GDM1 (cell line): Measurements from ENCODE around the gene ERBB4.
"Not testable (repeated sequence)": the region's sequence is repeated elsewhere in the genome, so short reads cannot be mapped to it uniquely, and the experiment has no call there.

Experiments used
- DNase-seq: peaks from one replicate; lab custom pipeline; 2025; lab: John Stamatoyannopoulos, UW

ERBB4 gene

DNA sequence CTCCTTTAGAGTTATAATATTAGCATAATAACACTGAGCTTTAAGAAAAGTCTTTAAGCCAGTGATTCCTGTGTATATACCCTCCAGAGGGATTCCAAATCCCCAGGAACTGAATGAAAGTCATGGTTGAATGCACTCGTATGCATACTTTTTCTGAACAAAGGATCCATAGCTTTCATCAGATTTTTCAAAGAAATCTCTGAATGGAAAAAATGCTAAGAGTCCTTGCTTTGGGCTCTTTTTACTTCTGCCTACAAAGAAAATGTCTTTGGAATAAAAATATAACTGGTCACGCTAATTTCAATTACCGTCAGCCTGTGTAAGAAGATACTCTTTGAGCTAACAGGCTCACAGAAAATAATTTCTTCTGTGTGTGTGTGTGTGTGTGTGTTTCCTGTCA, 939.5 kb downstream of the ERBB4 start:
- DNase-seq = no peak

DNA sequence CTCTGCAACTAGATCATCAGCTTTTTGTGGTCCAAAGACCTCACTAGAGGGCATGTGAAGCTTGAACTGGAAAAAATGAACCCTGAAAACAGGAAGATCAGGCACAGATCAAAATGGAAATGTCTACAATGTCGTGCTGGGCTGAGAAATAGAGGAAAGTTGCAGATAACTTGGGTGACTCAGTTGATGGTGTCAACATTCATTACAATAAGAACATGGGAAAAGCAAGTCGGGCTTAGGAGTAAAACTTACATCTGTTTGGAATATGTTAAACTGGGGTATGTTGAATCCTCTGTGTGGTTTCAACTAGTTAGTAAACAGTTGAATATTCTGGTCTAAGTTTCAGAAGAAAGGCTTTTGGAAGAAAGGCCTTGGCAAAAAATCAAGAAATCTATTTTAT, 940.4 kb downstream of the ERBB4 start:
- DNase-seq = no peak

DNA sequence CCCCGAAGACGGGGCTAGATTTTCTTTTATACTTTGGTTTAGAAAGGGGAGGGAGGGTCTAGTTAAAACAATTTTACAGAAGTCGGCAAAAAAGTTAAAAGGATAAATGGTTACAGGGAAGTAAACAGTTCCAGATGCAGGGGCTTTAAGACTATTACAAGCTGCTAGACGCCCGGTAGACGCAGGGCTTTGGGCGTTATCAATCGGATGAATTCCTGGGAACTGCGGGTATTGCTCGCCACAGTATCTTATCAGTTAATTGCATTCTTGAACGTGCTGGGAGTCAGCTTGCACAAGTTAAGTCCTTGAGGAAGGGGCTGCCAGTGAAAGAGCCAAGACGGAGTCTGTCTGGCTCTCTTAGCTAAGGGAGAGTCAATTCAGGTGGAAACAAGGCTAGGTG, 946.6 kb downstream of the ERBB4 start:
- DNase-seq = not testable (repeated sequence)

DNA sequence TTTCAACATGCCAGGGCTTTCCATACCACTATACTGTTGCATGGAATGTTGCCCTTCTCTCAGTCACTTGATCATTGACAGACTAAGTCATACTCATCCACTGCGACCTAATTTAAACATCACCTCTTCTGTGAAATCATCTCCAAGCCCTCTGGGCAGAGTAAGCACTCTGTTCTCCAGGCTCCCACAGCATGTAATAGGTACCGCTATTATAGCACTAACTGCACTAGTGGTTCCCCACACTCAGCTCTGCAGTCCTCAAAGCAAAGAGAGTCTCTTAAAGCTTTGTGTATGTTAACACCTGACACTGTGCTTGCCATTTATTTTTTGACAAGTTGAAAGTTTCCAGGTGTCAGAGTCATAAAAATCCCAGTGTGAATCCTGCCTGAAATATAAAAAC, 947.2 kb downstream of the ERBB4 start:
- no peak for DNase-seq

DNA sequence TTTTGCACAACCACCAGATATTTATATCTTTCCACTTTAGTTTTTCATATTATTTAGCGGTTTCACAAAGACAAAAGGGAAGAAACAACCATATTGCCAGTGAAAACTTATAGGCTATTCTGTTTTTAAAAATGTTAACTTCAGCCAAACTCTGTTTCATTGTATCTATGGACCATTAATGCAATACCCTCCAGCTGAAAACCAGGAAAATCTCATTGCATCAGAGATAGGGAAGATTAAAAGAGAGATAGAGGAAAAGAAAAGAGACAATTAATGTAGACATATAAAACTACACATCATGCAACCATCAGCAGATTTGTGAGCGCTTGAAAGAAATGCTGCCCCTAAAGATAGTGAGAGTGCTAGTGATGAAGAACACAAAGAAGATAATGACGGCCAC, 970.2 kb downstream of the ERBB4 start:
- DNase-seq = no peak

DNA sequence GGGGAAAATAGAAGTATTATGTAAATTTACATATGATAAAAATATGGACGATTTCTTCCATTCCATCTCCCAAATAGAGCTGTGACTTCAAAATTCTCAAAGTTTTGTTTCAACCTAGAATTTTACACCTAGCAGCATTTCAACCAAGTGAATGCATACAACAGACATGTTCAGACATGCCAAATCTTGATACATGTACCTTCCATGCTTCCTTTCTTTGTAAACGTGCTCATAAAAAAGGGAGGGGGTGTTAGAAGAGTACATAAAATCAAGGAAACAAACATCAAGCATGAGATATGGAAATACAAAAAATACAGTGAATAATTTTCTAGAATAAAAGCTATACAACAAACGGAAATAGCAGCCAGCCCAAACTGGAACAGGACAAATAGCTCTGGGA, 974.2 kb downstream of the ERBB4 start:
- DNase-seq = no peak

DNA sequence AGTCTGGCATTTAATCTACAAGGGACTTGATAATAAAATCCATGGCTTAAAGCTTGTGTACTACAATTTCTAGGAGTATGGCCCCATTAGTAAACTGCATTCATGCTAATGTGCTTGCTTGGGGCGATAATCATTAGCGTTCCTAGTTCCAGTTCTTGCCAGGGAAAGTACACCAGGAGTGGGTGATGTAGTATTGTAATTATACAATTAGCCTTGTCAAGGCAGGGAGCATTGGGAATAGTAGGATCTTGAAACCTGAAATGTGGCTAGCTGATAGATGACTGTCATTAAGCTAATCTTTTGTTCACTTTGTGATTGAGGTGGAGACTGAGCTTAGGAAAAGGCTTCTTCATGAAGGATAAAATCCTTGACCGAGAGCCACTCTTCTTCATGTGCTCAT, 993.0 kb downstream of the ERBB4 start:
- DNase-seq = no peak

DNA sequence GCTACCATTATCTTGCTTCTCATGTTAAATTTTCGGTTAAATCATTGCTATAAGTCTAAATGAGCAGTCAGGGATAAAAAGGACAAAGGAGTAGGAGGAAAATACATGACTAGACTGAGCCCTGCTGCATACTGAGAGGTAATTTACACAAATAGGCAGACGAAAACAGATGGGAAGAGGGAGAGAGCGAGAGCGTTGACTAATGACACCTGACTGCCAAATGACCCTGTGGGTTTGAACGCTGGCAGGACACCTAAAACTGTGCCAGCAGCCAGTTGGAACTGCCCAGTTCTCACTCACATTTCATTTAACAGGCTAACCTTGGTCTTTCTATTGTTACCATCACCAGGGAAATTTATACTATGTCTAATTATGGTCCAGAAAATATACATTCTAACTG, 1004.0 kb downstream of the ERBB4 start:
- no peak for DNase-seq

DNA sequence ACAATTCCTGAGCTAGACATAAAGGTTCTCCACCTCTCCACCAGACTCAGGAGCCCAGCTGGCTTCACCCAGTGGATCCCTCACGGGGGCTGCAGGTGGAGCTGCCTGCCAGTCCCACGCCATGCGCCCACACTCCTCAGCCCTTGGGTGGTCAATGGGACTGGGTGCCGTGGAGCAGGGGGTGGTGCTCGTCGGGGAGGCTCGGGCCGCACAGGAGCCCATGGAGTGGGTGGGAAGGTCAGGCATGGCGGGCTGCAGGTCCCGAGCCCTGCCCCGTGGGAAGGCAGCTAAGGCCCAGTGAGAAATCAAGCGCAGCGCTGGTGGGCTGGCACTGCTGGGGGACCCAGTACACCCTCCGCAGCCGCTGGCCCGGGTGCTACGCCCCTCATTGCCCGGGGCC, 1014.4 kb downstream of the ERBB4 start:
- not testable (repeated sequence) for DNase-seq

DNA sequence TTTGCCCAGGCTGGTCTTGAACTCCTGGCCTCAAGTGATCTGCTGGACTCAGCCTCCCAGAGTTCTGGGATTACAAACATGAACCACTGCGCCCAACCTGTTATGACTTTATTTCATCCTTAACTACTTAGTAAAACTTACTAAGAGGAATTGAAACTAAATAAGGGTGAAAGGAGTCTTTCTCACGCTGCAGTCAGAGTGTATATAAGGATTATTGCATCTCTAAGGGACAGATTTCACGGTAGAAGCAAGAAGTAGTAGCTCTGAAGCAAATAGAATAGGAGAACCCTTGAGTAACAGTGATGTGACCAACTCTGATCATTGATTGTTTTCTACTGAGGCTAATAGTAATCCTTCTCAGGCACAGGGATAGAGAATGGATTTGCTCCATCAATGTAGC, 1022.1 kb downstream of the ERBB4 start:
- no peak for DNase-seq

DNA sequence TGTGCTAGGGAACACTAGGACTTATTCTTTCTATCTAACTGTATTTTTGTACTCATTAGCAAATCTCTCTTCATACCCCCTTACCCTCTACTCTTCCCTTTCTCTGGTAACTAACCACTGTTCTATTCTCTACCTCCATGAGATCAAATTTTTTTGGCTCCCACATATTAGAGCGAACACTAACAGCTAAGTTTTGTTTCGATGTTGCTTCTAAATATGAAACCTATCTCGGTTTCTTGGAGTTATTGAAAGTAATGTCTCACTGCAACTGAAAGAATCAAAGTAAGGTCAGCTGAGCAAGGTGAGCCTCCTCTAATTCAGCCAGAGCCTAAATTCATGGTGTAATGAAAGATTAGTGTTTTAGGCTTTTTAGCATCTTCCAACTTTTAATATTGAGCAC, 1024.6 kb downstream of the ERBB4 start:
- DNase-seq = no peak

DNA sequence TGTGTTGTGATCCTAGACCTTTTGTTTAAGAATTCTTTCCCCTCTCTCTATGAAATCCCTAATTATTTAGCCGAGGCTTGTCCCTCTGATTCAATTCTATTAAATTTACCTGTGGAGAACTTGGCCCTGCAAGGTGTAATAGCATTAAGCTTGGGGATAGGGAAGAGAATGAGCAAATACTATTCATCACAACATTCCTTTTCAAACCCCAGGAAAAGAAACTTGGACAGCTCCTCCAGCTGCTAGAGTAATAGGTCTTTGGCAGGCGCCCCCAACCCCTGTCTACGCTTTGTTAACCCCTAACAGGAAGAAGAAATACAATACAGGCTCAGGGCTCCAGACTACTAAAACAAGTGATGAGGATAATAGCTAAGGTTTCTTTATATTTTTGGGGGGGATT, 1025.2 kb downstream of the ERBB4 start:
- DNase-seq = no peak

DNA sequence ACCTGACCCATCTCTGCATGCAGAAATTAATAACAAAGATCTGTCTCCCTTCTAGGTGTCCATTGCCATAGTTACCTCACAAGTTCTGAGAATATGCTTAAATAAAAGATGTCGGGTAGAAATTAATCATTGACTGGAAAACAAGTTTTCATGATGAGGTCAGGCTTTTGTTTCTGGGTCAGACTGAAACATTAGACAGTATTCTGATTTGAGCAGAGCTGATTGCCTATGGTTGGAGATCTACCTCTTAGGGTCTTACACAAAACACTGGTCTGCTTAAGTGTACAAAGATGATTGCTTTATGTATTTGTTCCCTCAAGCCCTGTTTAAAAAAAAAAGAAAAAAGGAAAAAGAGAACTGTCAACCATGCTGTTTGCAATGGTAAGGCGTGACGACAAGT, 1025.8 kb downstream of the ERBB4 start:
- no peak for DNase-seq

DNA sequence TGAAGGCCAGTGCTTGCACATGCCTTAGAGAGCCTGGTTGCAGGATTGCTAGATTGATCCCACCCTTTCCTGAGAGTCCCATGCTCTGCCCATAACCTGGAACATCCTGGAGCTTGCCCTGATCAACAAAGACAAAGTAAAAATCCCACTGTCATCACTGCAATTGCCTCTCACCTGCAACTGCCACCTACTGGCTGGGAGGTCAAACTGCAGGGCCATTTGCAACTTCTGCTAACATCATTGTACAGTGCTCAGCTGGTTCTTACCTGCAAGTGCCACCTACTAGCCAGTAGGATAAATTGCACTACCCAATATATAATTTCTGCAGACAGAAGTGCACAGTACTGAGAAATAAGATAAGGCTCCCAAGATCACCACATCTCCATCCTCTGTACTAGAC, 1034.7 kb downstream of the ERBB4 start:
- no peak for DNase-seq

DNA sequence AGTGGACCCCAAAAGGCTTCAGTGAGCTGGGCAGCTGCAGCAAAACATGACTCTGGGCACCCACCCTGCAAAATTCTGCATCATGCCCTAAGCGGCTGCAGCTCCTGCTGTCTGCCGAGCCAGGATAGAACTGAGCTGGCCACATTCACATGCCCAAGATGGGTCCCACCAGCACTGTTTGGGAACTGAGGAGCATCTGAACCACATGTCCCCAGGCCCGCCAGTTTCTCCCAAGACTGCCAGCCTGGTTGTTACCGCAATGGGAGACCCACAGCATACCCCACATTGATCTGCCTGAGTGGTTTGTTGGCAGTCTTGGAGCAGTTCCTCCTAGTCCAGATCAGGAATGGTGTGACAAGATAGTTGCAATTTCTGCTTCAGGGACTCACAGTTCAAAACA, 1035.4 kb downstream of the ERBB4 start:
- no peak for DNase-seq

DNA sequence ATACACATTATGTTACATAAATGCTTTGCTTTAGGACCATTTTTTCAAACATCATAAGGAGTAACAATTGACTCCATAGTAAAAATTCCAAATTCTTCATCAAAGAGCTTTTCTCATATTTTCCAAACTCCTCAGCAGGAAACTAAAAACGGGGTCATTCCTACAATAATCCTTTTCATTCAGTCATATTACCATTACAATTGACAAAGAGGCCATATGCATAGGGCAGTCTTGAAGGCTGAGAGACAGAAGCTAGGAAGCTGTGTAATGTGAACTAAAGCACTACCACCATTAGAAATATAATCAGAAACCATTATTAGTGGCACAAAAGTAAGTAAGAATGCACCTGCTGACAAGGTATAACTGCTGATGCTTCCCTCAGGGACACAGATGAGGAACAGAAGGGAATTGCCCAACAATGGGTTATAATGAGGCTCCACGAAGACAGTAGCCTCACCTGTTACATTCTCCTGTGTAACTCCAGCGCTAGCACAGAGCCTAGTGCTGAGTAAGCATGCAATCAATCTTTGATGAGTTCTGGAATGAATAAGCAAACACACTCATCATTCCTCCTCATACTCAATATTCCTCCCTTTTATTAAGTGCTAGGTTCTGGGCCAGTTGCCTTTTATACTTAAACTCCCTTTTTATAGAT, 1039.9 kb downstream of the ERBB4 start:
- DNase-seq = no peak

DNA sequence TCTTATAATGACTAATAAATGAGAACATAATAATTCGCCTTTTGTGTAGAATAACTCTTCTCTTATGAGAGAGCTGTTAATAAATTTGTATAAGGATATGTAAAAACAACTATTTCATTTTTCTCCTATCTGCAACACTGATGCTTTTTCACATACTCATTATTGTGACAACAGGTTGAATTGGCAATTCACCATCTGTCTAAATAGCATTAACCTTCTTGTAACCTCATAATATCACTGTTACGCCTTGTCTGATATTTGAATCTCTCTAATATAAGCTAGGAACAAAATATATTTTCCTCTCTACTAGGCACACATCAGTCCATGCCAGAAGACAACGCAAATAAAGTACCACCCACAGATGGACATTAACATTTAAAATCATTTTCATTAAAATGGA, 1043.3 kb downstream of the ERBB4 start:
- no peak for DNase-seq

DNA sequence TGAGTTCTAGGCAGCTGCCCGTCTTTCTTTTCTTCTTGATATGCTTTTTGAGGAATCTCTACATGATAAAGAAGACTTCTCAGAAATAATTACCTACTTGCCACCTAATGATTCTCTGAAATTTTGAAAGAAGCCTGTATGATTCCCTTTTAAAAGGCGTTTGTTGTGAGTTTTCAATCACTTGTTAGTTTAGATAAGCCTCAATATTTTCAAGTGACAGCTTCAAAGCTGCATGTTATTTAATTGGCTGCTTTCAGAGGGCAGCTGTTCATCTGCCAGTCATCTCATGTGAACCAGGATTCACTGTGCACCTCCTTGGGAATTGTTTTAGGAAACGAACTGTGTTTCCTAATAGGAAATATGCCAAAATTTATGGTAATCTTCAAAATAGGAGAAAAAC, 1044.1 kb downstream of the ERBB4 start:
- DNase-seq = no peak

DNA sequence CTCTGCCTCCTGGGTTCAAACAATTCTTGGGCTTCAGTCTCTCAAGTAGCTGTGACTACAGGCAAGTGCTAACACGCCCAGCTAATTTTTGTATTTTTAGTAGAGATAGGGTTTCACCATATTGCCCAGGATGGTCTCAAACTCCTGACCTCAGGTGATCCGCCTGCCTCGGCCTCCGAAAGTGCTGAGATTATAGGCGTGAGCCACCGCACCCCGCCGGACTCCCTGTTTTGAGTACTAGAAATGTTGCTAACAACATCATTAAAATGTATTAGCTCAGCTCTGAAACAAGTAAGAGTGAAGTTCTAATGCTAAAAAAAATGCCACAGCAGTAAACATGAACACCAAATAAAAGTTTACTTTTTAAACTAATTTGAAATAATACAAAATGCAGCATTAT, 1044.5 kb downstream of the ERBB4 start:
- DNase-seq = no peak

DNA sequence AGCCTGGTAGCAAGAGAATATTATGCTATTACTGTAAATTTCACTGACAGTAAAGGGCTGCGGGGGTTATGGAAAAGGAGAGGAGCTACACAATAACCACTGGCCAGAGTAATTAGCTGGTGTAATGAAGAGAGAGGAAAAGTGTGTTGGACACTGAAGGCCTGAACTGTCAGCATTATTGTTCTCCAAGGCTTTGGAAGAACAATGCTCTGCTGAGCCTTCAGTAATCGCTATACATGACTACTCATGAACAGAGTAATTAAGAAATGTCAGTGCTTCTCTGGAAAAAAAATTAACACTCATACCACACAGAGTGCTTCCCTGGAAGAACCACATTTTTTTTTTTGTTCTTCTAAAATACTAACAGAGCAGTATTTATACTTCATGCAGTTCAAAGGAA, 1050.9 kb downstream of the ERBB4 start:
- DNase-seq = no peak

DNA sequence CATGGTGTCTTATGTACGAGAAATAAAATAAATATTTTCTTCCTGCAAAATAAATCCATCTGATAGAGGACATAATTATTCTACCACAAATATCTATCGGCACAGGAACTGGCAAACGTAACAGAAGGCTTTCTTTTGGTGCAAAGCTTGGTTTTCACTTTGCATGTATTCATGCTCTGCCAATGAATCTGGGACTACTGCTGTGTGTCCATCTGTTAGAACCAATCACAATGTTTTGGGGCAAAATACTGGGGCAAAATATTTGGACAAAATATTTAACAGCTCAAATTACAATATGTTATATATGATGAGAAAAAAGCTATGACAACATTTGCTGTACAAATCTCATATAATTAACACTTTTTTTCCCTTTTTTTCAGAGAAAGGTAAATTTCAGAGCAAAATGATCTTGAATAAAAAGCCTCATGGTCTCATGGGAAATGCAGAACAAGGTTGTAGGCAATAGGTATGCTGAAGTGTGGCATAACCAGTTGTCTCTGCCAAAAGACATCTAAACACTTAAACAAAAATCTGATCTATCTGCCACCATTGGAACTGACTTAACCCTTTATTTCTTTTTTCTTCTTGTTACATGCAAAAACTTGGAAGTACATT, 1059.0 kb downstream of the ERBB4 start:
- DNase-seq = no peak

DNA sequence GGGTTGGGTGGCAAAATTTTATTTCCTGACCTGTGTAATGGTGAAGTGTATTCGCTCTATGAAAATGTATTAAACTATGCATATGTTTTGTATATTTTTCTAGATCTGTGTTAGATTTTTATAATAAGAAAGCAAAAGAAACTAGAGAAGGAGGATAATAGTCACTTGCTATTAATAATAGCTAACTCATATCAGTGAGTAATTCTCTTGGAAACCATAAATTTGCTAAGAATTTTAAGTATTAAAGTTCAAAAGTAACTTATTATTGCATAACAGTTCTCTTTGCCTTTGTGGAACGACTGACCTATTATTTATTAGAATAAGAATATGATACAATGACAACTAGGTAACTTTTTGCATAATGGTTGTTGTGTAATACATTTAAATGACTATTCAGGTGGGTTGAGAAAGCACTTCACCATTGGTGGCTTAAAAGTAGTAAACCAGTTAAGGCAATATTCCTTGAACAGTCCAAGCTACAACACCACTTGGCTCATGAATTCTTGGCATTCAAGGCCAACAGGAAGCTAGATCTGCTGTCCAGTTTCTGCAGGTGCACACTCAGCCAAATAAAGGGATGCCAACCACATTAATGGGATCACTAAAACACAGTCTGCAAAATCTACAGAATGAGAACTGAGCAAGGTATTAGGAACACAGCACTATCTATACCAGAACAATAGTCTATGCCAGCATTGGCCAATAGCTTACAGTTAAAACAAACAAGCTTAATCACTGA, 1060.9 kb downstream of the ERBB4 start:
- DNase-seq = no peak

DNA sequence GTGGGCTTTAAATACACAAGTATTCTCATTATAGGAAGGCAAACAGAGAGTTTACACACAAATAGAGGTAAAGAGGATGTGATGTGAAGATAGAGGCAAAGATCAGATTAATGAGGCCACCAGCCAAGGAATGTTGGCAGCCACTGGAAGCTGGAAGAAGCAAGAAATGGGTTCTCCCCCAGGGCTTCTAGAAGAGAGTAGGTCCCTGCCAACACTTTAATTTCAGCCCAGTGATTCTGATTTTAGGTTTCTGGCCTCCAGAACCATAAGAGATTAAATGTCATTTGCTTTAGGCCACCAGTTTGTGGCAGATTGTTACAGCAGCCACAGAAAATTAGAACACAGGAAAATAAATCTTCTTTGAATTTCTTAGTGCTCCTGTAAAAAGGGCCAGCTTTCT, 1065.5 kb downstream of the ERBB4 start:
- DNase-seq = no peak

DNA sequence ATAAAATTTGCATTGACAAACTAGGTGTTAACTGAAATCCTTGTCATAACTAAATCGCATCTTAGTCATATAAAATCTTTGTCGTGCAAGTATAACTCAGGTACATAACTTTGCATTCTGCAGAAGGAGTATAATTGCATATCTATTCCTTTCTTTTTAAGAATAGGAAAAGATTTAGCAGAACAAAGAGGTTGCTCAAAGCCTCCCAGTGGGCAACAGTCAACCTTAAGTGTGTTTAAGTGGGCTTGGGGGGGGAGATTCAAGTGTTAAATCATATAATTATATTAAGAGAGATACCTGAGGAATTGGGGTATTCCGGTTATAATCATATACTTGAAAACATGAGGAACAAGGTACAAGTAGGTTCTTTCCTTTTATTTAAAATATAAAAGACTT, 1068.9 kb downstream of the ERBB4 start:
- no peak for DNase-seq
